Pulmonary artery endothelial cell (primary cell): ENCODE data around the gene PHIP. TPM values are rescaled to one million over a fixed set of nuclear protein-coding genes. Genes with fewer than 3 reads are reported as not detected.
A peak's percentile ranks its signal among the peaks of the same experiment; 100 is the strongest.
"Not testable (repeated sequence)": the region's sequence is repeated elsewhere in the genome, so short reads cannot be mapped to it uniquely, and the experiment has no call there.

ENCODE experiments used
- DNase-seq: peaks from one replicate; pipeline ENCODE4 v3.0.0-alpha.2; 2011; ENCODE audit warnings: low read depth, low spot score
- total RNA-seq: library from RNA; depleted of rRNA; stranded (reverse); fragments of >200 nt; gene quantifications from 2 replicates; pipeline ENCODE4 v1.2.3, GENCODE V29; 2014

Gene PHIP
- 19.0 and 31.9 TPM in 2 replicates for total RNA-seq

DNA sequence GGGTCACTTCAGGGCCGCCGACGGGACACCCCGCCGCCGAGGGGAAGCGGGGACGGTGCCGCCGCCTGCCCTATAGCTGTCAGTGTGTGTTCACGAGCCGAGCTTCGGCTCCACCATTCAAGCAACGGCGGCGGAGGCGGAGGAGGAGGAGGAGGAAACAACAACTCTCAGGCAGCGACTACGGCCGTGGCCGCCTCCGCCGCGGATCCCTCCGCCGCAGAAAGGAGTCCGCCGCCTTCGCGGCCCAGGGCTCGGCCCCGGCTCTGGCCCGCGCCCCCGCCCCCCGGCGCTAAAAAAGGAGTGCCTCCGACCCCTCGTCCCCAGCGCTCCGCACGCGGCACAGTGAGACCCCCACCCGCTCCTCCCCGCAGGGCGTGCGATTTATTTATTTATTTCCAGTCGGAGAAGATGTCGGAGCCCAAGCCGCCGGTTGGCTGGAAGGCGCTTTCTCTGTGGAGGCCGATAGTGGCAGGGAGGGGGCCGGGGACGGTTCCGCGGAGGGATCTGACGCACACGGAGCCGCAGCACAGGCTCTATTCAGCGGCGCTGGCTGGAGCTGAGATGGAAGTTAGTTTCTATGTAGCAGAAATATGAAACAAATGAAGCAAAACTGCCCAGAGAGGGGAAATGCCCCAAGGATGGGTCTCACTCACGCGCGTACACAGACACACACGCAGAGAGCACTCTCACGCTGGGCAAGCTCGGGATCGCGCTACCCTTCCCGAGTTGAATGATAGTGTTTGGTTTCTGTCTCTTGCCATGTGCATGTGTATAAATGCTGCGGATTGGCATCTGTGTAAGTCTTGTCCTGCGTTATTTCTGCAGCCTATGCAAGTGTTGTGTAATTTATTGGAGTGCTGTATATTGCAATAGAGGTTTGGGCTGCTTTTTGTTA is at the start of gene PHIP:
Gene PHIP (minus strand): TSS at position 180 of the 895 bp plus-strand sequence. CDS start 186 bp downstream, outside the sequence.
- peak; percentile 96 for DNase-seq

GRCh38 chr6:79127660-79128059 is 49.6 kb upstream of the PHIP start:
- DNase-seq, result no peak

DNA sequence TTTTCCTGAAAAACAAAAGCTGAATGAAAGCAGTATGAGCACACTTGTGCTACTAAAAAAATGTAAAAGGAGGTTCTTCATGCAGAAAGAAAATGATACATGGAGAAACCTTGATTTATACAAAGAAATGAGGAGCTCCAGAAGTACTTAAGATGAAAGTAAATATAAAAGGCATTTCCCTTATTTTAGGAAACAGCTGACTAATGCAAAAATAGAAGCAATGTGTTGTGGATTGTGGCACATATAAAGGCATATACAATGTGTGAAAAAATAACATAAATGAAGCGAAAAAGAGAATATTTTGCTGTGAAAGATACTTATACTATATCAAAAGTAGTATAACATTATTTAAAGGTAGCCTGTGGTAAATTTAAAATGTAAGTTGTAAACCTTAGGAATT is 41.2 kb upstream of the PHIP start:
- no peak for DNase-seq

DNA sequence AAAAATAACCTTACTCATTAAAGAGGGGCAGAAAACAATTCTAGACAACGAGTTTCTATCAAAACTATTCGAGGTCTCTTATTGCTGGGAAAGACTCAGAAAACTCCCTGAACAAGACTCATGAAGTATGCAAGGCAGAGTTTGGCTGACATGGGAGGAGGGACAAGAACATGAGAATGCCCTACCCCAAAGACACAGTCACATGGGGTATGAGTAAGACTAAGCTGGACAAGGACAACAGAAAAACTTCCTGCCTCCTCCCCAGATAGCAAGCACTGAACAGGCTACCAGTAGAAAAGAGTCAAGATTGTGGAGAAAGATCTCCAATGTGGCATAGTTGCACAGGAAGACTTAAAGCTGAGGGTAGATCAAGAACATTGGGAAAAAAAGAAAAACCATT is 39.7 kb upstream of the PHIP start:
- no peak for DNase-seq

GRCh38 chr6:79115553-79116182 is 37.6 kb upstream of the PHIP start:
- no peak for DNase-seq

DNA sequence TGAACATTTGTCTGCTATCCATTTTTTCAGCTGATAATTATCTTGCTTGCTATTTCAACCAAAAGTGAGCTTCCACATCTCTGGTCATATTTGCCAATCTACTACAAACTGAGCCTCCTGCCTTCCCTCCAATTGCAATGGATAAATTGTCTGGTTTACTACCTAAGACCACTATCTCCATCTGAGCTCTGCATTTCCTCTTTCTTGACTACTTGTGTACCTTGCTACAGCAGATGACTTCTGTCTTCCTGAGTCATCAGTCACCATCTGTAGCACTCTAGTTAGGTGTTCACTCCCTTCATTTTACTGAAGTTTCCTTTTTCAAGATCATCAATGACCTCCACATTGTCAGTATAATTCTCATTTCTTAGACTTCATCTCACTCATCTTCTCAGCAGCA is 33.5 kb upstream of the PHIP start:
- no peak for DNase-seq

DNA sequence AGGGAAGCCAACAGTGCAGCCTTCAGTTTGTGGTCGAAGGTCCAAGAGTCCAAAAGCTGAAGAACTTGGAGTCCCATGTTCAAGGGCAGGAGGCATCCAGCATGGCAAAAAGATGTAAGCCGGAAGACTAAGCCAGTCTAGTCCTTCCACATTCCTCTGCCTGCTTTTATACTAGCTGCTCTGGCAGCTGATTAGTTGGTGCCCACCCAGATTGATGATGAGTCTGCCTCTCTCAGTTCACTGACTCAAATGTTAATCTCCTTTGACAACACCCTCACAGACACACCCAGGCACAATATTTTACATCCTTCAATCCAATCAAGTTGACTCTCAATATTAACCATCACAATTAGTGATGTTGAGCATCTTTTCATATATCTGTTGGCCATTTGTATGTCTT is 23.1 kb upstream of the PHIP start:
- no peak for DNase-seq

DNA sequence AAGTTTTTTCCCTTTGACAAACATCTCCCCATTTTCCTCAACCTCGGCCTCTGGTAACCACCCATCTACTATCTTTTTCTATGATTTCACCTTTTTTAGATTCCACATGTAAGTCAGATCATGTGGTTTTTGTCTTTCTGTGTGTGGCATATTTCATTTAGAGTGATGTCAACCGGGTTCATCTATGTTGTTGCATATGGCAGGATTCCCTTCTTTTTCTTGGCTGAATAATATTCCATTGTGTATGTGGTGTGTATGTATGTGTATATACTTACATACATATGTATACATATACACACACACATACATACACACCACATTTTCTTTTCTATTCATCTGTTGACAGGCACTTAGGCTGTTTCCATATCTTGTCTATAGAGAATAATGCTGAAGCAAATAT is 22.2 kb upstream of the PHIP start:
- DNase-seq, result no peak

GRCh38 chr6:79094938-79095337 is 16.9 kb upstream of the PHIP start:
- no peak for DNase-seq

DNA sequence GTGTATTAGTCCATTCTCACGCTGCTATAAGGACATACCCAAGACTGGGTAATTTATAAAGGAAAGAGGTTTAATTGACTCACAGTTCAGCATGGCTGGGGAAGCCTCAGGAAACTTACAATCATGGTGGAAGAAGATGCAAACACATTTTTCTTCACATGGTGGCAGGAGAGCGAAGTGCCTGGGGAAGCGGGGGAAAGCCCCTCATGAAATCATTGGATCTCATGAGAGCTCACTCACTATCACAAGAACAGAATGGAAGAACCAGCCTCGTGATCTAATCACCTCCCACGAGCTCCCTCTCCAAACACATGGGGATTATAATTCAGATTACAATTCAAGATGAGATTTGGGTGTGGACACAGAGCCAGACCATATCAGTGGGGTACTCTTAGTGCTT is 13.7 kb upstream of the PHIP start:
- DNase-seq, result not testable (repeated sequence)

GRCh38 chr6:79089552-79090404 is 11.7 kb upstream of the PHIP start:
- DNase-seq, result no peak

DNA sequence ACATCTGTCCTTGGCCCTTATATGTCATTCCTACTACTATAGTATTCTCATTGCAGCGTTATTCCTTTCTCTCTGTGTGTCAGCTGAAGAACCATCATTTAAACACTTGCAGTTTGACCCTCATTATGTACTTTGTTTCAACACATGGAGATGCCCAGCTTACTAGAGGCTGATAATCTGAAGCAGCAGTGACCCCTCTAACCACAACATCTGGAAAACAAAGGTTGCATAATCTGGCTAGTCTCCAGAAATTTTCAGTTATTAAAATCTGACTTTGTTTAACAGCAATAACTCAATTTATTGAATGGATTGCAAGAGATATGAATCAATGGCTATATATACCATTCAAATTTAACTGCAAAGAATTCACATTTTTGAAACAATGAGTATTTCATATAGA is 6.6 kb upstream of the PHIP start:
- no peak for DNase-seq

DNA sequence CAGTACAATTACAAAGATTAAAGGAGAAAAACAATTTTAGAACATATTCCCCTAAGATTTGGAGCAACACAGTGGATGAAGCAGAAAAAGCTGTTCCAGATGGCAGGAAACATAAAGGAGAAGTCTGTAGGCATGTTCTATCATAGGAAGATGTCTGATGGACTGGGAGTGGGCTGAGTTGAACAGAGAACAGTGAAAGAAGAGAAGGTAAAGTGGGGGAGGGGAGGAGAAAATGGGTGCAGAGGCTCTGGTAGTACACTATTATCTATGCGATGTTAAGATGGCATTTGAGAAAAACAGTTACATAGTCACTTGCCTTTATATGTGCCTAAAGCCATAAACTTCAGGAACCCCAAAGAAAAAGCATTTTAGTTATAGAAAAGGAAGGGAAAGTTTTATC is 4.2 kb upstream of the PHIP start:
- DNase-seq, result no peak

DNA sequence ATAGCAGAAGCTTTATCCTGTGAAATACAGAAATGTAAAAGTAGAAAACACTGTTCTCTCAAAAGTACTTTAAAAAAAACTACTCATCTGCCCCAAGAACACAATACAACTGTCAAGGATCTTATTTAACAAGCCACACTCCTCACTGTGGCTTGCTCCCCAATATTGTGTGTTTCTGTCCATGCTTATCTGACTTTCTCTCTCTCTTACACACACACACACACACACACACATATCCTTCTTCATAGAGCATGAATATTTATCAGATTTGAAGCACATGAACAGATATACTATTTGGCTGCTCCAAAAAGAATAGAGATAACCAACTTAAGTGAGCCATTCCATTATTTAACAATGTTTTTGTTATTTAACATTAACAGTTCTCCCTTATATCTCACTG is 3.6 kb upstream of the PHIP start:
- DNase-seq, result no peak

- no peak for DNase-seq
Measured at GRCh38 chr6:79079561-79080041, 1.5 kb upstream of the PHIP start.

DNA sequence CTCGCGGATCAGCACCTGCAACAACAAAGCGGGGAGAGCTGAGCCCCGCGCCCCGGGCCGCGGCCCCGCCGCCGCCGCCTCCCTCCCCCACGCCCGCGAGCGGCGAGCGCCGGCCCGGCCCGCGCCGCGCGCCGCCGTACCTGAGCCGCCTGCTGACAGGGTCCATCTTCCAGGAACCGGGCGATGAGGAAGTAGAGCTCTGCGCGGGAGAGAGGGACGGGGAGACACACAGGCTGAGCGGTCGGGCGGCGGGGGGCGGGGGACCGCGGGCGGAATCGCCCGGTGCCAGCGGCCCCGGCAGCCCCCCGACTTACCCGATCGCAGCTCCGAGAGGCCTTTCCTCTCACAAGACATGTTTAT is 359 bp downstream of the PHIP start:
- DNase-seq, result no peak

GRCh38 chr6:79076782-79077641 is 1.0 kb downstream of the PHIP start:
- DNase-seq, result peak; percentile 84

GRCh38 chr6:79076160-79076559 is 1.9 kb downstream of the PHIP start:
- no peak for DNase-seq

DNA sequence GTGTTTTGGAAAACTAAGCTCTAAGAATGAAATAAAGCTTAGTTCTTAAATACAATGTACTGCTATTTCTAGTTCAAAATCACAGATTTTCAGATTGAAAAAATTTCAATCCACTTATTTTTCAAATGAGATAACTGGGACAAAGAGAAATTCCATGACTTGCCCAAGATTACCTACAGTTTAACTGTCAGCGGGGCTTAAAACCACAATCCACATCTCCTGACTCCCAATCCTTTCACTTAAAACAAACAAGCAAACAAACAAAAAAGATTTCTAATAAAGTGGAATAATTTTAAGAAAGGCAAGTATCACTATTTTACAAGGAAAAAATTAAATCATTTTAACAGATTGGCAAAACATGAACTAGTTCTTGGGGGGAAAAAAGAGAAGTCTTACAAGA is 4.2 kb downstream of the PHIP start:
- no peak for DNase-seq

GRCh38 chr6:79072640-79073181 is 5.3 kb downstream of the PHIP start:
- no peak for DNase-seq

- DNase-seq, result no peak
Measured at GRCh38 chr6:79071547-79071946, 6.5 kb downstream of the PHIP start.
